HG03558 (cell line): ENCODE data around the gene ZBTB3.
"Not testable (repeated sequence)": the region's sequence is repeated elsewhere in the genome, so short reads cannot be mapped to it uniquely, and the experiment has no call there.

Experiments used
- ATAC-seq: cut with Tn5 transposase; IDR thresholded peaks from one replicate; pipeline ENCODE4 v1.9.1; 2021; ENCODE audit warnings: moderate number of reproducible peaks; ENCODE audit not compliant: unreplicated experiment; ENCODE audit errors: extremely low read depth

Gene ZBTB3

DNA sequence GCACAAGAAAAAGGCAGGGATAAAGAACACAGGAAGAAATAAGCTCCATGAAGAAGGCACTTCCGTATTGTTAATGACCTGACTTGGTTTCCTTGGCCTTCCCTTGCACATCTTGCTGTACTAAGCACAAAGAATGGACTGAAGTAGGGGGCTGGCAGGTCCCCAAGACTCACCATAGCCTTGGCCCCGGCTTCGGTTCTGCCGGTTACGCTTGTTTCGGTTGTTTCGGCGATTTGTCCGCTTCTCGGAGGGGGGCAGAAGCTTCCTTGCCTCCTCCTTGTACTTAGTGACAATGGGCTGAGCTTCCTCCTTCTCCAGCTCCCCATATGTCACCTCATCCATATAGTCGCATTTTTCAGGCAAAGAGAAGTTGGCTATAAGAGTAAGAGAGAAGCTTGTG lies 37.1 kb downstream of the ZBTB3 start:
- no peak for ATAC-seq

DNA sequence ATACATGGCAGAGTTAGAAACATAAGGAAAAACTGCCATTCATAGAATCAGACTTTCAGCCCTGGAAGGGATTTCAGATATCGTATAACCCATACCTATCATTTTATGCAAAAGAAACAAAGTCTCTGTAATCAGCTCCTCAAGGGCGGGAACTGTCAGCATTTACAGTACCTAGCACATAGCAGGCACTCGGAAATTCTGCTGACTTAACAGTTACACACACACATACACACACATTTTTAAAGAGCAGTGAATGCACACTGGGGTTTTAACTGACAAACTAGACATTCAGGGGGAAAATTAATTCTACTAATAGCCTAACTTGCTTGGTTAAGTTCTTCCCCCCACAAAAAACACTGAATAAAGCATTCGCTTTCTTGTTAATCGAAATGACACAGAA lies 37.8 kb downstream of the ZBTB3 start:
- ATAC-seq, result no peak

DNA sequence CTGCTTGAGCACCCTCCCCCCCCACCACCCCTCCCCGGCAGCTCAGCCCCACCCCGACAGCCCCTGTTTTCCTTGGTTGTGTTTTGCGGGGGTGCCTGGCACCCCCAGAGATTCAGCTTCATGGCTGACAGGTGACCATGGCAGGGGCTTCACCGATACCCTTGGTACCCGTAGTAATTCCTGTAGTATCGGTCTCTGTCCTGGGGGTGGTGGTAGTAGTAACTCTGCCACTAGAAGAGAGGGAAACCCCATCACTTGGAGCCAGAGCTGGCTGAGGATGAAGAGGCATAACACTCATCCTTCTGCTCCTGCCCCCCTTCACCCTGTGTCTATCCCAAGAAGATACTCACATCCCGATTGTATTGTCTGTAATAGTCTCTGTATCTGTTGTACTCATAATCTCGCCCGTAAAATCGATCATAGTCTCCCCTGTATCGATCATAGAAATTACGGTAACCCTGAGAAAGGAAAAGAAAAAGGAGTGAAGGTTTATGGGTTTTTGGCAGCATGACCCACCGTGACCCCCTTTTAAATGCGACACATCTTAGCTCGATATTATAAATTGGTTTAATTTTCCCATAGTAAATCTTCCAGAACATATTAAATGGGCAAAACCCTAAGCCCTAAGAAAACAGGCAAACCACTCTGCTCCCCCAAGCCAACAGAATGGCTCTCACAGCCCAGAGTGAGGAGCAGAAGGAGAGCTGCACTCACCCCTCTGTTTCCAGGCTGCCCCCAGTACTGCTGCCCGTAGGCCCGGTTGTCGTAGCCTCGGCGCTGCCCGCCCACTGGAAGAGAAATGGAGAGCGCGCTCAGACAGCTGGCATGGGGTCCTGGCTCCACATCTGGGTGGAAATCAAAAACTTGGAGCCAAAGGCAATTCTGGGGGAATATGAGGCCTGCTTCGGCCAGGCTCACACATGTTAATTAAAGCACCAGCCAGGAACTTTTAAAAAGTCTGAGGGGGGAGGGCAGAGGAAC lies 38.5 kb downstream of the ZBTB3 start:
- ATAC-seq, result no peak

DNA sequence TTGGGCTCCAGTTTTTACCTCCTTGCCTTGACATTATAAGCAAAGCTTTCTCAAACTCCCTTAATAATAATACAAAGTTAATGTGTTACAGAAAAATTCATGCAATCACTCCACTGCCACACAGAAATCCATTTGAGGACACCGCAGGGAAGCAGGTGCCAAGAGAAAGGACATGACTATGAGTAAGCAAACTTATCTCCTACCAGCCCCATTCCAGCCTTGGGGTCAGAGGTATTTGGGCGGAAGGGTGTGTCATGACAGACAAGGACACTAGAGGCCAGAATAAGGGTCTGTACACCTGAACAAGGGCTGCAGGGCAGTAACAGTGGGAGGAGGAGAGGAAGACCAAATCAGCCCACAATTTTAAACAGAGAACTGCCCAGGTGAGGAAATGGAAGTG lies 40.6 kb downstream of the ZBTB3 start:
- no peak for ATAC-seq

DNA sequence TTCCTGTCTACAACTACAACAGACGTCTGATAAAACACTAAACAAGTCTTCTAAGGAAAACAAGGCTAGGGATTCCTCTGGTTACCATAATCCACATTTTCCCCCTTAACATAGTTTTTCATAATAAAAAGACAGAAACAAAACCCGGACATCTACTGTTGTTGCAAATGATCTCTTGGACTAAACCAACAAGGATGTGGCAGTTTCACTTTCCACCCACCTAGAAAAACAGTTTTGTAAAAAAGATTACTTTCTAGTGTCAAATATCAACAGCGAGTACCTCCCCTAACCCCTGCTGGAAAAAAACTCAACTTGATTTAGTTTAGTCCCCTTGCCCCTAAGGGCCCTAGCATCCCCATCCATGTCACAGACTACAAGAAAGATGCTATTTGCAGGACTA lies 41.1 kb downstream of the ZBTB3 start:
- no peak for ATAC-seq

DNA sequence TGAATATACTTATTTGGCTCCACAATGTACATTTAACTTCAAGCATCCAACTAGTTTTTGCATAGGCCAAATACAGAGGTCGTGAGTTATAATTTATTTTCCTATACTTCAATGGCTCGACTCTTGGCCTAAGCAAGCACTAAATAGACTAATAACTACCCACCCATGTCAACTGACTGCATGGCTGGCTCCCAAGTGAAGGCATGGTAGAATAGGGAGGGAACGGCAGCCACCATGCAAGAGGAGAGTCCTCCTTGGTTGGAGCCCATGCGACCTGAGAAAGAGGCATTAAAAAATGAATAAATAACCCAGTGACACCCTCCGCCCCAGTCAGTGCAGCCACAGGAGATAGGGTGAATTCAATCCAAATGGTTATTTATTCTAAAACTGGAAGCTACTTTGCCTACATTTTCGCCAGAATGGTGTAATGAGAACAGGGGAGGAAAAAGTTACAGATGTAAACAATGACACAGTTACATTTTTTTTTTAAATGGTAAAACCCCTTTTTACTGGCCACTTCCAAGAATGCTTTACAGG lies 41.6 kb downstream of the ZBTB3 start:
- no peak for ATAC-seq

DNA sequence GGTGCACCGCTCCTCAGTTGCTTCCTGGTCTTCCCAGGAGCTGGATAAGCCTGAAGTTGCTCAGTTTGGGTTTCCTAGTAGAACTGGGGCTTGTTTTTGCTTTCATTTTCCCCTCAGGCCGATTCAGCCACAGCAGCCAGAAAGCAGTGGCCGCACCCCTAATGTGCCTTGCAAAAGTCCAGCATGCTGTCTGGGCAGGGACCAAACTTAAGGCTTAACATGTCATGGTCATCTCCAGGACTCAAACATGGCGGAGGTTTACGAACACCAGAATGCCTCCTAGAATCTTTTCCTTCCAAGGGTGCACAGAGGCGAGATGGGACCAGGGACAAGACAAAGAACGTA lies 44.0 kb downstream of the ZBTB3 start:
- ATAC-seq, result no peak

DNA sequence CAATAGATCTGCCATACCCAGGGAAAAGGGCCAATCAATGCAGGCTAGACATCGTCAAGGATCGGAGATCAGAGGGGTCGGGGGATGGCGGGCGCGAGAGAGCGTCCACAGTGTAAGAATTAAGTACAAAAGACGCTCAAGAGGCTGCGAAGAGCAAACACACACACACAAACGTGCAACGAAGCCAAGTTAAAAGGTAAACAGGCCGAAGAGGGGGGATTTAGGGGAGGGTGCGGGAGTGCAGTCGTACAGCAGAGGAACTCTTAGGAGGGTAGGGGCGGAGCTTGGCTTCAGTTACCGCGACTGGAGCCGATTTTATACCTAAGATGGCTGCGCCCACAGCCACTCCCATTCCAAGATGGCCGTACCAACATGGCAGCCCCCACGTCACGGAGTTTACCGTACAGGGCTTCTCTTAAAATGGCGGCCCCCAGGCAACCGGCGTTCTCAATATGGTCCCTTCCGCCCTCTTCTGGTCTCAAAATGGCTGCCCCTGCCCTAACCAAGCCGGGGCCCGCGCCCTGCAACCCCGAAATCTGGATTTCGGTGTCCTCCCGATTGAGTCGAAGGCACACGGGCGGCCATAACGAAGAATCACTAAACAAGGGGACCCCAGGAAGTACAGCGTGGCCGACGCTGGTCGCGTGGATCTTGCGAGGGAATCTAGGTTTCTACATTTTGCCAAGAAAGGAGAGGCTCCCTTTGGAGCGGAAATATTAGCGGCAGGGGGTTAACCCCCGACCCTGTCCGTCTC lies 44.5 kb downstream of the ZBTB3 start:
- ATAC-seq, result no peak

DNA sequence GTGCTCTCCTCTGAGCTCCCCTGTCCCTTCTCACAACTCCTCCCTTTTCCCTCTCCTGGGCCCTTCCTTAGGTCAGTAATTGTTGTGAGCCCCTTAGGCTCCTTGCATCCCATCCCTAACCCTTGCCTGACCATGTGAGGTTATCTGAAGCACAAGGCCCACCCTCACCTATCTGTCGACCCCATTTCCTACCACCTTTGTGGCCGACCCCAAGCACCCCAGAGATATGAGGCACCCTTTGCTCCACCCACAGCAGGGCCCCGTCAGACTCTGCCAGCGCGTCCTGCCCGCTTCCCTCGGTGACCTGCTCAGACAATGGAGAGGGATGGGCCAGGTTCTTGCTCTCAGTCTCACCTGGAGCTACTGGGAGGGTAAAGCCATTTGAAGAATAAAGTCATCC lies 45.2 kb downstream of the ZBTB3 start:
- ATAC-seq, result no peak

DNA sequence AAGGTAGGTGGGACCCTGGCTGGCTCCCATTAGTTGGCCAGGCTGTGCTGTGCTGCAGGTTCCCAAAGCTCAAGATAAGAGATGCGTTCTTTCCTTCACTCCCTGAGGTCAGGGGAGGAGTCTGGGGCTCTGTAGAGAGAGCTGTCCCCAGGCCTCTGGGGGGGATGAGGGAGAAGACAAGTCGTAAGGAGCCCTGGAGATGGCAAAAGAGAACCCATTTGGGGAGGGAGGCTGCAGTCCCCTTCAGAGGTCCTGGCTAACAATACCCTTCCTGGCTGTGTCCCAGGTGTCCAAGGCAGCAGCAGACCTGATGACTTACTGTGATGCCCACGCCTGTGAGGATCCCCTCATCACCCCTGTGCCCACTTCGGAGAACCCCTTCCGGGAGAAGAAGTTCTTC lies 45.6 kb downstream of the ZBTB3 start:
- ATAC-seq, result no peak

DNA sequence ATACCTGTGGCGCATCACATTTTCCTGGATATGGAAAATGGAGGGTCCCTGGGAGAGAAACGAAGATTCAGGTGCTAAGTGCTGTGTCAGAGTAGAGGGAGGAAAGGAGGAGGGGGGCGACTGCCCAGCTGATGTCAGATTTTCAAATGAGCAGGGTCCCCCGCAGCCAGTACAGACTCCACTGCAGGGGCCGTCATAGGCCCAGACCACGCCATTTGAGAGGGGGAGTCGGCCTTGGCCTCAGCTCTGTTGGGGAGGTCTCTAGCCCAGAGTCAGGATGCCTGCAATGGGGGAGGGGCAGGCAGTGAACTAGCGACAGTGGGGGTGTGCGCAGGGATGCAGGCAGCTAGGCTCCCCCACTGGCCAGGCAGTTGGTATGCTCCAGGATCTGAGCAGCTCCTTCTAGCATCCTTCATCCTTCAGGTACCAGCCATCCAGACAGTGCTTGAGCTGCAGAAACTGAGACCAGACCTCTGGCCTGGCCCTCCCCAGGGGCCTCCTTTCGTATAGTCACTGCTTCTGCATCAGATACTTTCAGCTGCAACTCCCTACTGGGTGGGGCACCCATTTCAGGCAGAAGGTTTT lies 46.6 kb downstream of the ZBTB3 start, which contains the start of the genes BSCL2 and GNG3:
Gene BSCL2, minus strand, starts transcription at position 148 of the 585 bp plus-strand sequence. CDS start 229 bp downstream, outside the sequence.
Gene GNG3, plus strand, starts transcription at position 400 of the 585 bp plus-strand sequence. CDS start 620 bp downstream, outside the sequence.
- no peak for ATAC-seq

DNA sequence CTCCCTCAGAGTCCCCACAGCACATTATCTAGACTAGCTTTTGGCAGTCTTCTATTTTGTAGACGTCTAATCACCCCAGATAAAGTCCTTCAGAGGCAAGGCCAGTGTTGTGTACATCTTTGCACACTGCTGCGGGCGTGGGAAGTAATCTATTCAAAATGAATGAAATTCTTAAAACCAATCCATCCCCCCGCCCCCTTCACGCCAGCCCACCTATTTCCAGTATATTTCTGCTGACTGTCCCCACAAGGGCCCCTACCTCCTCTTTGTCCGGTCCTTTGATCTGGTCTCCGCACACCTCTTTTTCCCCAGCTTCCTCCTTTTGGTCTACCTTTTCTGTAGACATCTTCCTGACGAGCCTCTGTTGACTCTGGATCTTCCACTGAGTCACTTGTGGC lies 47.1 kb downstream of the ZBTB3 start:
- no peak for ATAC-seq

DNA sequence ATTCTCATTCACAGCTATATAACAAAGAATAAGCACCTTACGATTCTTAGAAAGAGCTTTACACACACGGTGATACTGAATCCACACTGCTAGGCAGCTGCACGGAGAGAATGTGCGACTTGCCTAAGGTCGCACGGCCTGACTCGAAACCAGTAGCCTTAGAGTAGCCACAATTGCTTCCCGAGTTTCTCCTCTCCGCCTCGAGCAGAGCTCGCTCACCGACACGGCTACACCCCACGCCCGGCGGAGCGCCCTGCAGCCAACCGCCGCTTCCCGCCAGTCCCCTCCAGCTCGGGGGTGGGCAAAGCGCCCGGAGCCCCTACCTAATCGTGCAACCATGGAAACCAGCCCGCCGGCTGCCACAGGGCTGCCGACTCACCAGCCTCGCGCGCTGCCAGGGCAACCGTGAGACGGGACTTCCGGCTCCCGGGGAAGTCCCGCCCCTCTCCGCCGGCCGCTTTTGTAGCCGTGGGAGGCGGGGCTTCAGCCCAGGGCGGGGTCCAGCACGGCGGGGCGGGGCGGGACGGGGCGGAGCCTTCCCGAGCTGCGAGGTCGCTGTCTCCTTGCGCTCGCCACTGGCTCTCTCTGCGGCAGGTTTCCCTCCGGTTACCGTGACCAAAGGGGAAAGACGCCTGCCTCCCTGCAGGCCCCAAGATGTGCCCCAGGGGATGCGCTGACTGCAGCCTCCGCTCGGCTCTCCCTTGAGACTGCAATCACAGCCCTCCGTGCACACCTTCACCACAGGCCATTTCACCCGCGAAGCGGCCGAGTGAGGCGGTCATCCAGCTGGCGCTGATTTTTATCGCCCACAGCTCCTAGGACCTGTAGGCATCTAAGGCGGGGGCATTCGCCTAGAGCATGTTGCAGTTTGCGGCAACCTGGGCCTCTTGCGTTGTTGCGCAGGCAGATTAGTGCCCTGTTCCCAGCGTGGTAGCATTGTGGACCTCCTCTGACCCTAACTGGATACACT lies 47.8 kb downstream of the ZBTB3 start:
- no peak for ATAC-seq

DNA sequence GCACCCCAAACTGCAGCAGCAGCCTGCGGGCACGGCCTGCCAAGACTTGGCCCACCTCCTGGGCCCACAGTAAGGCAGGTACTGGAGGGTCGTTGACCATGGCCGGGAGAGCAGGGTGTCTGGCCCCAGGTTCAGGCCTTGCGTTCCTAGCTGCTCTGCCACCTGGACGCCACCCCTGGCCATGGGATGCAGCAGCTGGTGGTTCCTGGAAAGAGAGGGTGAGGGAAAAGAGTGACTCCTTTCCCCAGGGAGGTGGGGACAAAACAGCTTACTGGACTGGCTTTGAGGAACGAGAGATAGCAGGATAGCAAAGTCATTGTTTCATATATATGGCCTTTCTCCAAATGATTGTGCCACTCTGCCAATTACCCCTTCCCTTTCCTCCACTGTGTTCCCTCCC lies 48.5 kb downstream of the ZBTB3 start:
- no peak for ATAC-seq

DNA sequence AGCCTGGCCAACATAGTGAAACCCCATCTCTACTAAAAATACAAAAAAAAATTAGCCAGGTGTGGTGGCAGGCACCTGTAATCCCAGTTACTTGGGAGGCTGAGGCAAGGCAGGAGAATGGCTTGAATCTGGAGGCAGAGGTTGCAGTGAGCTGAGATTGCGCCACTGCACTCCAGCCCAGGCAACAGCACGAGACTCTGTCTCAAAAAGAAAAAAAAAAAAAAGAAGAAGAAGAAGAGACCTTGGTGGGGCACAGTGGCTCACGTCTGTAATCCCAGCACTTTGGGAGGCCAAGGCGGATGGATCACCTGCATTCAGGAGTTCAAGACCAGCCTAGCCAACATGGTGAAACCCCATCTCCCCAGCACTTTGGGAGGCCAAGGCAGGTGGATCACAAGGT lies 50.0 kb downstream of the ZBTB3 start:
- ATAC-seq, result not testable (repeated sequence)

DNA sequence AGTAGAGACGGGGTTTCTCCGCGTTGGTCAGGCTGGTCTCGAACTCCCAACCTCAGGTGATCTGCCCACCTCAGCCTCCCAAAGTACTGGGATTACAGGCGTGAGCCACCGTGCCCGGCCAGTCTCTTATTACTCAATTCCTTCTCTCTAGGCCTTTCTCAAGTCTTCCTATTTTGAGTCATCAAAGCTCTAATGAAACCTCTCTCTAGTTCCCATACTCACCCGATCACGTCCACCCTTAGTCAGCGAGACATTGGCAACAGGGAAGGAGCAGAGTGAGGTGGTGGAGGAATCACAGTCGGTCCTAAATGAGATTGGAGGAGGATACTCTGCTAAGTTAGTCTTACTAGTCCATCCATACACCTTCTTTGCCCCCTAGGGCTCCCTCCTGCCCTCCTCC lies 51.7 kb downstream of the ZBTB3 start:
- ATAC-seq, result no peak
